GM23338 (cell line): ENCODE results near the gene SRI.

Experiments used
- CREB1 ChIP-seq: fragments of 250-450 bp; sonication (Bioruptor Pico); IDR thresholded peaks from 2 replicates; pipeline ENCODE4 v1.5.0; 2020; ENCODE audit warnings: low read depth, mild to moderate bottlenecking, moderate library complexity
- CTCF ChIP-seq, 2 experiments: fragments of 200-600 bp in 1 of 2; sonication (generic) in 1 of 2; conservative IDR thresholded peaks; 2 replicates each; pipeline versions ENCODE4 v1.5.1 to v1.6.1; 2016 to 2017; ENCODE audit warnings: antibody characterized with exemption in 2 of 2, low read depth in 2 of 2, mild to moderate bottlenecking in 2 of 2, moderate library complexity in 1 of 2
- EZH2 ChIP-seq: fragments of 200-600 bp; sonication (generic); IDR thresholded peaks from one replicate; pipeline ENCODE4 v1.8.0; 2017; ENCODE audit warnings: antibody characterized with exemption, mild to moderate bottlenecking, low read depth; ENCODE audit not compliant: unreplicated experiment
- POLR2AphosphoS5 ChIP-seq: IDR thresholded peaks from 2 replicates; pipeline ENCODE4 v1.6.1; 2016; ENCODE audit warnings: antibody characterized with exemption, low read depth
- STAT1 ChIP-seq: IDR thresholded peaks from one replicate; pipeline ENCODE4 v1.6.1; 2016; ENCODE audit warnings: antibody characterized with exemption; ENCODE audit not compliant: unreplicated experiment
- TF ChIP-seq, protein P1 (sequence below): IDR thresholded peaks from one replicate; pipeline ENCODE4 v1.6.1; 2018; ENCODE audit warnings: antibody characterized with exemption; ENCODE audit not compliant: unreplicated experiment

DNA sequence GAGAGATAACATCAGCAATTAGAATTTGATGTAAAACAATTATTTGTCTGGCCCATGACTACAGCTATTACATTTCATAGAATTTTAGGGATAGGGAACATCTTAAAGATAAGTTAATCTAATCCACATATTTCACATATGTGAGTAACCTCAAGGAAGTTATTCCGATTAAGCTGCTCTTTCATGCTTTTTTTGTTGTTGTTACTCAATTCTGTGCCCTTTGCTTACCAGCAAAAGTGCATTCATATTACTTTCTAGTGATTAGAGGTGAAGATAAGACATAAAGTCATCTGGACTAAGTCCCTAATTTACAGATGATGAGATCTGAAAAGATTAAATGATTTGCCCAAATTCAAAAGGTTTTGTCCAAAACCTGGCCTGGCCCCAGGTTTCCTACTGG lies 40.9 kb upstream of the SRI start:
- TF ChIP-seq CTCF (conservative IDR thresholded peaks at IDR 0.05; ENCODE audit: low read depth in 2 of 2) (no peak), POLR2AphosphoS5 (no peak), EZH2 (no peak), STAT1 (no peak), CREB1 (CRISPR knock-in tag) (no peak)
- TF ChIP-seq, protein P1, sequence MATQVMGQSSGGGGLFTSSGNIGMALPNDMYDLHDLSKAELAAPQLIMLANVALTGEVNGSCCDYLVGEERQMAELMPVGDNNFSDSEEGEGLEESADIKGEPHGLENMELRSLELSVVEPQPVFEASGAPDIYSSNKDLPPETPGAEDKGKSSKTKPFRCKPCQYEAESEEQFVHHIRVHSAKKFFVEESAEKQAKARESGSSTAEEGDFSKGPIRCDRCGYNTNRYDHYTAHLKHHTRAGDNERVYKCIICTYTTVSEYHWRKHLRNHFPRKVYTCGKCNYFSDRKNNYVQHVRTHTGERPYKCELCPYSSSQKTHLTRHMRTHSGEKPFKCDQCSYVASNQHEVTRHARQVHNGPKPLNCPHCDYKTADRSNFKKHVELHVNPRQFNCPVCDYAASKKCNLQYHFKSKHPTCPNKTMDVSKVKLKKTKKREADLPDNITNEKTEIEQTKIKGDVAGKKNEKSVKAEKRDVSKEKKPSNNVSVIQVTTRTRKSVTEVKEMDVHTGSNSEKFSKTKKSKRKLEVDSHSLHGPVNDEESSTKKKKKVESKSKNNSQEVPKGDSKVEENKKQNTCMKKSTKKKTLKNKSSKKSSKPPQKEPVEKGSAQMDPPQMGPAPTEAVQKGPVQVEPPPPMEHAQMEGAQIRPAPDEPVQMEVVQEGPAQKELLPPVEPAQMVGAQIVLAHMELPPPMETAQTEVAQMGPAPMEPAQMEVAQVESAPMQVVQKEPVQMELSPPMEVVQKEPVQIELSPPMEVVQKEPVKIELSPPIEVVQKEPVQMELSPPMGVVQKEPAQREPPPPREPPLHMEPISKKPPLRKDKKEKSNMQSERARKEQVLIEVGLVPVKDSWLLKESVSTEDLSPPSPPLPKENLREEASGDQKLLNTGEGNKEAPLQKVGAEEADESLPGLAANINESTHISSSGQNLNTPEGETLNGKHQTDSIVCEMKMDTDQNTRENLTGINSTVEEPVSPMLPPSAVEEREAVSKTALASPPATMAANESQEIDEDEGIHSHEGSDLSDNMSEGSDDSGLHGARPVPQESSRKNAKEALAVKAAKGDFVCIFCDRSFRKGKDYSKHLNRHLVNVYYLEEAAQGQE: no peak
